Neuronal stem cell (in vitro differentiated cells): ENCODE data around the gene ZNF496.
"Not testable (repeated sequence)": the region's sequence is repeated elsewhere in the genome, so short reads cannot be mapped to it uniquely, and the experiment has no call there.

Experiments used
- DNase-seq: peaks from one replicate; pipeline ENCODE4 v3.0.0-alpha.2; 2013; ENCODE audit warnings: low spot score
- H2AFZ ChIP-seq: one replicate; pipeline ENCODE4 v1.6.1; 2013; ENCODE audit warnings: mild to moderate bottlenecking, low read length, inconsistent platforms
- H2AK5ac ChIP-seq: 2 replicates; pipeline ENCODE4 v1.6.1; 2013; ENCODE audit warnings: low read depth, mild to moderate bottlenecking, inconsistent platforms, low read length, moderate library complexity, mixed read lengths
- H2BK120ac ChIP-seq: 2 replicates; pipeline ENCODE4 v1.6.1; 2013; ENCODE audit warnings: low read depth, mild to moderate bottlenecking, inconsistent platforms, low read length, moderate library complexity, mixed read lengths
- H2BK12ac ChIP-seq: one replicate; pipeline ENCODE4 v1.6.1; 2013; ENCODE audit warnings: low read length, inconsistent platforms
- H2BK15ac ChIP-seq: 2 replicates; pipeline ENCODE4 v1.6.1; 2013; ENCODE audit warnings: mild to moderate bottlenecking, low read length, inconsistent platforms, mixed read lengths
- H2BK5ac ChIP-seq: one replicate; pipeline ENCODE4 v1.6.1; 2013; ENCODE audit warnings: inconsistent platforms, mild to moderate bottlenecking, low read length, moderate library complexity
- H3K14ac ChIP-seq: one replicate; pipeline ENCODE4 v1.6.1; 2013; ENCODE audit warnings: low read length, inconsistent platforms
- H3K18ac ChIP-seq: 2 replicates; pipeline ENCODE4 v1.6.1; 2013; ENCODE audit warnings: low read length, inconsistent platforms
- H3K23ac ChIP-seq: 2 replicates; pipeline ENCODE4 v1.6.1; 2013; ENCODE audit warnings: low read depth, mild to moderate bottlenecking, mixed read lengths, low read length, inconsistent platforms; ENCODE audit not compliant: poor library complexity
- H3K27ac ChIP-seq: replicated peaks from 3 replicates; pipeline ENCODE4 v1.5.1; 2013; ENCODE audit warnings: low read length, inconsistent platforms
- H3K27me3 ChIP-seq, 3 experiments: 2 replicates each; pipeline ENCODE4 v1.6.1; 2013; ENCODE audit warnings: low read length in 3 of 3, mild to moderate bottlenecking in 2 of 3, inconsistent platforms in 1 of 3, low read depth in 1 of 3, mixed read lengths in 1 of 3, moderate library complexity in 1 of 3; ENCODE audit not compliant: control insufficient read depth in 3 of 3, insufficient read depth in 3 of 3
- H3K36me3 ChIP-seq, 2 donors: replicated peaks in 1 of 2; 2 replicates each; pipeline ENCODE4 v1.6.1; 2013; ENCODE audit warnings: low read length in 2 of 2; ENCODE audit not compliant: control insufficient read depth in 2 of 2, insufficient read depth in 2 of 2
- H3K4ac ChIP-seq: 2 replicates; pipeline ENCODE4 v1.6.1; 2013; ENCODE audit warnings: inconsistent platforms, mild to moderate bottlenecking, low read length, moderate library complexity
- H3K4me1 ChIP-seq, 2 donors: 1 replicate in 1 of 2; 2 replicates in 1 of 2; pipeline ENCODE4 v1.6.1; 2013; ENCODE audit warnings: low read length in 2 of 2, low read depth in 1 of 2; ENCODE audit not compliant: control insufficient read depth in 2 of 2, insufficient read depth in 1 of 2
- H3K4me2 ChIP-seq: one replicate; pipeline ENCODE4 v1.6.1; 2013; ENCODE audit warnings: mild to moderate bottlenecking, low read length, inconsistent platforms; ENCODE audit not compliant: insufficient read depth, poor library complexity, severe bottlenecking
- H3K4me3 ChIP-seq, 2 donors: 2 replicates each; pipeline ENCODE4 v1.5.1; 2013; ENCODE audit warnings: low read length in 2 of 2, mild to moderate bottlenecking in 2 of 2, inconsistent platforms in 1 of 2, moderate library complexity in 1 of 2
- H3K79me1 ChIP-seq: one replicate; pipeline ENCODE4 v1.6.1; 2013; ENCODE audit warnings: low read depth, mild to moderate bottlenecking, inconsistent platforms, low read length, moderate library complexity
- H3K9ac ChIP-seq: one replicate; pipeline ENCODE4 v1.6.1; 2013; ENCODE audit warnings: mild to moderate bottlenecking, low read depth, low read length, inconsistent platforms; ENCODE audit not compliant: poor library complexity
- H3K9me3 ChIP-seq, 2 donors: replicated peaks in 1 of 2; 2 replicates each; pipeline versions ENCODE3 to v1.6.1; 2013; ENCODE audit warnings: low read length in 2 of 2, mild to moderate bottlenecking in 2 of 2, inconsistent platforms in 1 of 2, low read depth in 1 of 2, mixed read lengths in 1 of 2, moderate library complexity in 1 of 2; ENCODE audit not compliant: control insufficient read depth in 2 of 2, insufficient read depth in 1 of 2
- H4K8ac ChIP-seq: one replicate; pipeline ENCODE4 v1.6.1; 2013; ENCODE audit warnings: low read depth, mild to moderate bottlenecking, inconsistent platforms, low read length, moderate library complexity
- H4K91ac ChIP-seq: one replicate; pipeline ENCODE4 v1.6.1; 2013; ENCODE audit warnings: low read length, low read depth, mild to moderate bottlenecking, inconsistent platforms; ENCODE audit not compliant: poor library complexity
- WGBS, 2 donors: extraction: QIAGEN DNeasy Blood & Tissue Kit; methylation state at CpG; one replicate each; pipeline ENCODE4 v1.1.7; 2013; ENCODE audit warnings: missing lambda C conversion rate in 2 of 2, mixed read lengths in 1 of 2; ENCODE audit not compliant: insufficient read length in 2 of 2, insufficient replicate concordance in 1 of 2; ENCODE audit errors: extremely low coverage in 2 of 2; 5-methylcytosine and 5-hydroxymethylcytosine counted together

Gene ZNF496

GRCh38 chr1:247358920-247359319, 27.3 kb upstream of the ZNF496 start:
- no peak overlapping the region for H2AK5ac ChIP-seq
- no peak overlapping the region for H2BK5ac ChIP-seq
- peaks cover 4 to 5% of the 10 kb centered on the region in 2 donors for H3K4me1 ChIP-seq
- no peak overlapping the region for H3K14ac ChIP-seq
- no peak overlapping the region for H2AFZ ChIP-seq
- DNase-seq = no peak
- H2BK120ac ChIP-seq = no peak overlapping the region
- H3K23ac ChIP-seq = no peak overlapping the region
- H3K4me3 ChIP-seq = no peak overlapping the region
- H3K79me1 ChIP-seq = no peaks in the 10 kb centered on the region
- H3K4me2 ChIP-seq = no peak overlapping the region
- H2BK12ac ChIP-seq = no peak overlapping the region
- H3K27me3 ChIP-seq = no peaks in the 10 kb centered on the region
- no peak overlapping the region for H3K27ac ChIP-seq
- no peak overlapping the region for H3K4ac ChIP-seq
- no peak overlapping the region for H3K9ac ChIP-seq
- no peak overlapping the region for H4K8ac ChIP-seq
- no peak overlapping the region for H4K91ac ChIP-seq
- H3K18ac ChIP-seq = no peak overlapping the region
- H2BK15ac ChIP-seq = no peak overlapping the region
- H3K9me3 ChIP-seq = peaks cover 2 to 3% of the 10 kb centered on the region in 2 donors
- WGBS, 2 donors = no CpG with 5 or more reads among the region's 5 CpGs
- H3K36me3 ChIP-seq = no peaks in the 10 kb centered on the region

- no peak for DNase-seq
Observed at GRCh38 chr1:247357781-247358211, 26.1 kb upstream of the ZNF496 start.

GRCh38 chr1:247357052-247357780, 25.5 kb upstream of the ZNF496 start:
- Histone ChIP-seq H3K36me3 (no peaks in the 10 kb centered on the region), H2AFZ (no peak overlapping the region), H3K9ac (no peak overlapping the region), H2AK5ac (no peak overlapping the region), H2BK5ac (no peak overlapping the region), H3K27ac (no peak overlapping the region), H3K23ac (no peak overlapping the region), H4K8ac (no peak overlapping the region), H3K4me2 (no peak overlapping the region), H2BK120ac (no peak overlapping the region), H2BK15ac (no peak overlapping the region), H3K9me3 (peaks cover 2 to 10% of the 10 kb centered on the region in 2 donors), H4K91ac (no peak overlapping the region), H3K4ac (no peak overlapping the region), H3K79me1 (no peaks in the 10 kb centered on the region), H3K18ac (no peak overlapping the region), H3K4me1 (peaks cover 4 to 5% of the 10 kb centered on the region in 2 donors), H3K4me3 (no peak overlapping the region), H2BK12ac (no peak overlapping the region), H3K27me3 (no peaks in the 10 kb centered on the region), H3K14ac (no peak overlapping the region)
- DNase-seq = no peak
- no CpG with 5 or more reads among the region's 7 CpGs for WGBS, 2 donors

More at GRCh38 chr1:247357781-247358211, 26.1 kb upstream of the ZNF496 start:
- Histone ChIP-seq H3K27ac (no peak overlapping the region), H3K9ac (no peak overlapping the region), H2BK12ac (no peak overlapping the region), H3K18ac (no peak overlapping the region), H3K4me1 (peaks cover 4 to 5% of the 10 kb centered on the region in 2 donors), H4K91ac (no peak overlapping the region), H2BK120ac (no peak overlapping the region), H3K9me3 (peaks cover 2 to 9% of the 10 kb centered on the region in 2 donors), H3K79me1 (no peaks in the 10 kb centered on the region), H3K27me3 (no peaks in the 10 kb centered on the region), H4K8ac (no peak overlapping the region), H3K36me3 (no peaks in the 10 kb centered on the region), H3K4me3 (no peak overlapping the region), H3K14ac (no peak overlapping the region), H3K23ac (no peak overlapping the region), H2BK5ac (no peak overlapping the region), H2AFZ (no peak overlapping the region), H2AK5ac (no peak overlapping the region), H3K4me2 (no peak overlapping the region), H2BK15ac (no peak overlapping the region), H3K4ac (no peak overlapping the region)
- no CpG with 5 or more reads among the region's 6 CpGs for WGBS, 2 donors

GRCh38 chr1:247355160-247355559, 23.5 kb upstream of the ZNF496 start:
- H2AFZ ChIP-seq, H3K27me3 ChIP-seq, H3K23ac ChIP-seq, H3K14ac ChIP-seq, H3K4me1 ChIP-seq, H2AK5ac ChIP-seq, H4K8ac ChIP-seq, H2BK5ac ChIP-seq, H3K27ac ChIP-seq, H2BK120ac ChIP-seq, H3K79me1 ChIP-seq, H3K9ac ChIP-seq, H3K36me3 ChIP-seq, H3K4me3 ChIP-seq, H2BK12ac ChIP-seq, H2BK15ac ChIP-seq, H3K18ac ChIP-seq, H3K4ac ChIP-seq, H4K91ac ChIP-seq, DNase-seq, H3K4me2 ChIP-seq: not testable (repeated sequence)
- no CpG with 5 or more reads among the region's 1 CpG for WGBS, 2 donors
- peaks cover 2 to 10% of the 10 kb centered on the region in 2 donors for H3K9me3 ChIP-seq
